DOHH2 (cell line): ENCODE results near the gene WNT9B.

ENCODE experiments used
- EZH2phosphoT487 ChIP-seq: fragments of 200-600 bp; sonication (generic); IDR thresholded peaks from 2 replicates; pipeline ENCODE4 v1.6.1; 2017; ENCODE audit warnings: borderline replicate concordance, mild to moderate bottlenecking, antibody characterized with exemption, low read length, moderate library complexity, mixed read lengths
- TF ChIP-seq, protein P1 (sequence below): fragments of 200-600 bp; sonication (generic); IDR thresholded peaks from one replicate; pipeline ENCODE4 v1.5.1; 2014; ENCODE audit warnings: antibody characterized with exemption, mild to moderate bottlenecking, low read depth, low read length; ENCODE audit not compliant: poor library complexity, severe bottlenecking

DNA sequence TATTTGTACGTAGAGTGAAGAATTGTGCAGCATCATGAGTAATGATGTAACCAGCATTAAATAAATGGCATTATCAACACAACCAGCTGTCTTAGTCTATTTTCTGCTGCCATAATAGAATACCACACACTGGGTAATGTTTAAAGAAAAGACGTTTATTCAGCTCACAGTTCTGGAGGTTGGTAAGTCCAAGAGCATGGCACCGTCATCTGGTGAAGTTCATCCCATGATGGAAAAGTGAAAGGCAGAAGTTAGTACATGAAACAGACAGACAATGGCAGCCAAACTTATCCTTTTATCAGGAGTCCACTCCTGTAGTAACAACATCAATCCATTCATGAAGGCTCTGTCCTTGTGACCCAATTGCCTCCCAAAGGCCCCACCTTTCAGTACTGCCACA, 65.2 kb downstream of the WNT9B start:
- TF ChIP-seq, protein P1, sequence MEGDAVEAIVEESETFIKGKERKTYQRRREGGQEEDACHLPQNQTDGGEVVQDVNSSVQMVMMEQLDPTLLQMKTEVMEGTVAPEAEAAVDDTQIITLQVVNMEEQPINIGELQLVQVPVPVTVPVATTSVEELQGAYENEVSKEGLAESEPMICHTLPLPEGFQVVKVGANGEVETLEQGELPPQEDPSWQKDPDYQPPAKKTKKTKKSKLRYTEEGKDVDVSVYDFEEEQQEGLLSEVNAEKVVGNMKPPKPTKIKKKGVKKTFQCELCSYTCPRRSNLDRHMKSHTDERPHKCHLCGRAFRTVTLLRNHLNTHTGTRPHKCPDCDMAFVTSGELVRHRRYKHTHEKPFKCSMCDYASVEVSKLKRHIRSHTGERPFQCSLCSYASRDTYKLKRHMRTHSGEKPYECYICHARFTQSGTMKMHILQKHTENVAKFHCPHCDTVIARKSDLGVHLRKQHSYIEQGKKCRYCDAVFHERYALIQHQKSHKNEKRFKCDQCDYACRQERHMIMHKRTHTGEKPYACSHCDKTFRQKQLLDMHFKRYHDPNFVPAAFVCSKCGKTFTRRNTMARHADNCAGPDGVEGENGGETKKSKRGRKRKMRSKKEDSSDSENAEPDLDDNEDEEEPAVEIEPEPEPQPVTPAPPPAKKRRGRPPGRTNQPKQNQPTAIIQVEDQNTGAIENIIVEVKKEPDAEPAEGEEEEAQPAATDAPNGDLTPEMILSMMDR = no peak
- TF ChIP-seq EZH2phosphoT487 = no peak
